ENCODE results near the gene IGLON5.

The IGLON5 gene

DNA sequence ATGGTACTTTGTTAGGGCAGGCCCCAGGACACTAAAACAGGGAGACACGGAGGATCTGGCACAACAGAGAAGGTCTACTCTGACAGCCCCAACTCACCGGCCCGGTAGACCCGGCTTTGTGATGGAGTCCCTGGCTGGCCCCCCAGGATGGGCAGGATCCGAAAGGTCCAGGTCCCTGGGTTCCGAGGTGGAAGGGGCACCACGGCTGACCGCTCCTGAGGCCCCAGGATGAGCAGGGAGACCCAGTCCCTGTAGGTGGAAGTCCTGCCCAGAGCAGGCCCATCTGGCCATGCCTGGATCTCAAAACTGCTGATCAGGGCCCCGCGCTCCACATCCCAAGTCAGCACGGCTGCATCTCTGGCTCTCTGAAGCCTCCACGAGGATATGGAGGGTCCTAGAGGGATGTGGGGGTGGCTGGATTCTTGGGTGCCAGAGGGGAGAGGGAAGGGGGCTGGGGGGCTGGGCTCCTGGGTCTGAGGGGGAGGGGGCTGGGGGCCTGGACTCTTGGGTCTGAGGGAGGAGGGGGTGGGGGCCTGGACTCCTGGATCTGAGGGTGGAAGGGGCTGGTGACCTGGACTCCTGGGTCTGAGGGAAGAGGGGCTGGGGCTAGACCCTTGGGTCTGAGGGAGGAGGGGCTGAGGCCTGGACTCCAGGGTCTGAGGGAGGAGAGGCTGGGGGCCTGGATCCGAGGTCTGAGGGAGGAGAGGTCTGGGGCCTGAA is 25.9 kb downstream of the IGLON5 start:
- no peak for DNase-seq (ENCODE audit: low read depth)
- TF ChIP-seq, protein P1, sequence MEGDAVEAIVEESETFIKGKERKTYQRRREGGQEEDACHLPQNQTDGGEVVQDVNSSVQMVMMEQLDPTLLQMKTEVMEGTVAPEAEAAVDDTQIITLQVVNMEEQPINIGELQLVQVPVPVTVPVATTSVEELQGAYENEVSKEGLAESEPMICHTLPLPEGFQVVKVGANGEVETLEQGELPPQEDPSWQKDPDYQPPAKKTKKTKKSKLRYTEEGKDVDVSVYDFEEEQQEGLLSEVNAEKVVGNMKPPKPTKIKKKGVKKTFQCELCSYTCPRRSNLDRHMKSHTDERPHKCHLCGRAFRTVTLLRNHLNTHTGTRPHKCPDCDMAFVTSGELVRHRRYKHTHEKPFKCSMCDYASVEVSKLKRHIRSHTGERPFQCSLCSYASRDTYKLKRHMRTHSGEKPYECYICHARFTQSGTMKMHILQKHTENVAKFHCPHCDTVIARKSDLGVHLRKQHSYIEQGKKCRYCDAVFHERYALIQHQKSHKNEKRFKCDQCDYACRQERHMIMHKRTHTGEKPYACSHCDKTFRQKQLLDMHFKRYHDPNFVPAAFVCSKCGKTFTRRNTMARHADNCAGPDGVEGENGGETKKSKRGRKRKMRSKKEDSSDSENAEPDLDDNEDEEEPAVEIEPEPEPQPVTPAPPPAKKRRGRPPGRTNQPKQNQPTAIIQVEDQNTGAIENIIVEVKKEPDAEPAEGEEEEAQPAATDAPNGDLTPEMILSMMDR (IDR thresholded peaks at IDR 0.05; ENCODE audit: control insufficient read depth, insufficient read depth, low read depth, low read length, missing control alignments): no peak
- no peak overlapping the region for H3K4me3 ChIP-seq (ENCODE audit: control insufficient read depth, low read depth, low read length)

- no peak overlapping the region for H3K4me3 ChIP-seq (ENCODE audit: control insufficient read depth, low read depth, low read length)
- DNase-seq (ENCODE audit: low read depth): no peak
- TF ChIP-seq, protein P1 (IDR thresholded peaks at IDR 0.05; ENCODE audit: control insufficient read depth, insufficient read depth, low read depth, low read length, missing control alignments): no peak
These were observed 26.6 kb downstream of the IGLON5 start for GRCh38 chr19:51337861-51338562.

- TF ChIP-seq, protein P1 (IDR thresholded peaks at IDR 0.05; ENCODE audit: control insufficient read depth, insufficient read depth, low read depth, low read length, missing control alignments): peak; percentile 86
- peak overlapping the region; percentile 63 for H3K4me3 ChIP-seq (ENCODE audit: control insufficient read depth, low read depth, low read length)
- DNase-seq (ENCODE audit: low read depth): no peak
These were observed 27.3 kb downstream of the IGLON5 start for GRCh38 chr19:51338563-51339312.

GRCh38 chr19:51339313-51339686 is 27.9 kb downstream of the IGLON5 start:
- no peak for DNase-seq (ENCODE audit: low read depth)
- peak overlapping the region; percentile 63 for H3K4me3 ChIP-seq (ENCODE audit: control insufficient read depth, low read depth, low read length)
- TF ChIP-seq, protein P1 (IDR thresholded peaks at IDR 0.05; ENCODE audit: control insufficient read depth, insufficient read depth, low read depth, low read length, missing control alignments): no peak

DNA sequence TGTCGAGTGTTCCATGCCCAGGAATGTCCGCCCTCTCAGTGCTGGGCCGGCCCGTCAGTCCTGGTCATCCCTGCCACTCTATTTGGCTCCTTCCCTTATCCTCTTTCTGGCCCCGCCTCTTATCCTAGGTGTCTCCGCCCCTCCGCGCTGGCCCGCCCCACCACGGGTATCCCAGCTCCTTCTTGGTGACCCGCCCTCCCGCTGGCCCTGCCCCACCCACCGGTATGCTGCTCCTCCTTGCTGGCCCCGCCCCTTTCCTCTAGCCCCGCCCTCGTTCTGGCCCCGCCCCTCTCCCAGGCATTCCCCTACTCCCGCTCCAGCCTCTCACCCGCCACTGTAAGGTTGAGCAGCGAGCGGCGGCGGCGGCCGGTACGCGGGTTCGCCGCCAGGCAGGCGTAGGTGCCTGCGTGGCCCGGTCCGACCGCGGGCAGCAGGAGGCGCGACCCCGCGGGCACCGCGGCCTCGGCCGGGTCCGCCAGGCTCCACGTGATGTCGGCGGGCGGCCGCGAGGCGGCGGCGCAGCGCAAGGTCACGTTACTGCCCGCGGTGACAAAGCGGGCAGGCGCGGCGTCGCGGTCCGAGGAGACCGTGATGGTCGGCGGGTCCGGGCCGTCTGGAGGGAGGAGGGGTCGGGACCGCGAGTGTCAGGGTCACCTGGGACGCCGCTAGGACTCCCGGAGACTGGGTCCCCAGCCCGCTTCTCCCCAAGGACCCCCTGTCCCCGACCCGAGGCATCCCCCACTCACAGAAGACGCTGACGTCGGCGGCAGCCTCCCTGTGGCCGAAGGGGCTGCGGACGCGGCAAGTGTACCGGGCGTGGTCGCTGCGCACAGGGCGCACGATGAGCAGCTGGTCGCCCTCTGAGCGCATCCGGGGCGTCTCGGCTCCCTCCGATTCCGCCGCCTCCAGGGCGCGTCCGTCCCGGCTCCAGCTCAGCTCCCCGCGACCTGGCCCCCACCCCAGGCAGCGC is 28.5 kb downstream of the IGLON5 start:
- peak; percentile 72 for DNase-seq (ENCODE audit: low read depth)
- TF ChIP-seq, protein P1 (IDR thresholded peaks at IDR 0.05; ENCODE audit: control insufficient read depth, insufficient read depth, low read depth, low read length, missing control alignments): no peak

DNA sequence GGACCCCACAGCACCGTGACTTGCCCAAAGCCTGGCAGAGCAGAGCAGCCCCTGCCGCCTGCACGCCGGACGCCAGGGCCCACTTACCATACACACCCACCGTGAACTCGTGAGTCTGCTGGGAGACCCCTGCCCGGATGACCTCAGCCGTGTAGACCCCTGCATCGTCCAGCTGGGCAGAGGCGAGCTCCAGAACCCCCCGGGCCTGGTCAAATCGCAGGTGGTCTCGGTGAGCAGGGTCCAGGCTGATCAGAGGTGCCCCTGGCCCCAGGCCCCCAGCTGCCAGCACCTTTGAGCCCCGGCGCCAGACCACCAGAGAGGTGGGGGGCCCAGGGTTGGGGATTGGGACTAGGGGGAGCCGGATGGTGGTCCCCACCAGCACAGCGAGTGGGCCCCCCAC is 29.6 kb downstream of the IGLON5 start:
- TF ChIP-seq, protein P1 (IDR thresholded peaks at IDR 0.05; ENCODE audit: control insufficient read depth, insufficient read depth, low read depth, low read length, missing control alignments): no peak
- no peak for DNase-seq (ENCODE audit: low read depth)
- no peak overlapping the region for H3K4me3 ChIP-seq (ENCODE audit: control insufficient read depth, low read depth, low read length)

More for the DNA sequence above, 28.5 kb downstream of the IGLON5 start:
- peak overlapping the region; percentile 63 for H3K4me3 ChIP-seq (ENCODE audit: control insufficient read depth, low read depth, low read length)

Measured in AG09309 (cell line).